ENCODE results near the gene FNIP2. TPM values are rescaled to one million over a fixed set of nuclear protein-coding genes. Genes with fewer than 3 reads are reported as not detected.

Gene FNIP2
- total RNA-seq, 1 experiment from 2014 or later: 15.8 TPM

- no peak for TF ChIP-seq CTCF (IDR thresholded peaks at IDR 0.05; ENCODE audit: insufficient read depth in 1 of 2, low read depth in 1 of 2, low read length in 1 of 2, severe bottlenecking in 1 of 2, unreplicated experiment in 1 of 2)
- BruUV-seq (replicated peaks): no TSS peak
- no peak overlapping the region for H3K27ac Mint-ChIP-seq (ENCODE audit: unreplicated experiment)
- Histone ChIP-seq H3K27me3 (replicated peaks; ENCODE audit: control insufficient read depth, insufficient read depth, low read length) (no peaks in the 10 kb centered on the region), H3K4me3 (ENCODE audit: low read depth, low read length) (no peak overlapping the region), H3K36me3 (ENCODE audit: control insufficient read depth, insufficient read depth, low read length) (no peaks in the 10 kb centered on the region), H3K9me3 (no peaks in the 10 kb centered on the region), H3K4me1 (peaks cover 19% of the 10 kb centered on the region)
- POLR2A ChIA-PET: no interaction called here
- H3K4me3 Mint-ChIP-seq (ENCODE audit: unreplicated experiment): no peak overlapping the region
- H3K36me3 Mint-ChIP-seq (ENCODE audit: insufficient read depth, unreplicated experiment): no peaks in the 10 kb centered on the region
- no peaks in the 10 kb centered on the region for H3K9me3 Mint-ChIP-seq (ENCODE audit: unreplicated experiment)
- intact Hi-C loops (cut with micrococcal nuclease; ENCODE audit: unreplicated experiment): loop anchor here (5.0 kb wide), 1 partner anchor 36 kb away; no protein-coding TSS in a partner anchor
- CTCF ChIA-PET: no interaction called here
- DNase-seq: no peak
- H3K4me1 Mint-ChIP-seq (ENCODE audit: low read depth, unreplicated experiment): peaks cover 22% of the 10 kb centered on the region
- H3K27me3 Mint-ChIP-seq (ENCODE audit: insufficient read depth, unreplicated experiment): peaks cover 9% of the 10 kb centered on the region
Observed at GRCh38 chr4:158801066-158801465, 32.2 kb downstream of the FNIP2 start.

- Mint-ChIP-seq H3K9me3 (ENCODE audit: unreplicated experiment) (no peaks in the 10 kb centered on the region), H3K27me3 (ENCODE audit: insufficient read depth, unreplicated experiment) (peaks cover 10% of the 10 kb centered on the region), H3K4me3 (ENCODE audit: unreplicated experiment) (no peak overlapping the region), H3K27ac (ENCODE audit: unreplicated experiment) (no peak overlapping the region), H3K4me1 (ENCODE audit: low read depth, unreplicated experiment) (peaks cover 24% of the 10 kb centered on the region), H3K36me3 (ENCODE audit: insufficient read depth, unreplicated experiment) (no peaks in the 10 kb centered on the region)
- Histone ChIP-seq H3K9me3 (no peaks in the 10 kb centered on the region), H3K4me1 (peaks cover 19% of the 10 kb centered on the region), H3K36me3 (ENCODE audit: control insufficient read depth, insufficient read depth, low read length) (no peaks in the 10 kb centered on the region), H3K27me3 (replicated peaks; ENCODE audit: control insufficient read depth, insufficient read depth, low read length) (no peaks in the 10 kb centered on the region), H3K4me3 (ENCODE audit: low read depth, low read length) (no peak overlapping the region)
- DNase-seq: no peak
- no peak for TF ChIP-seq CTCF (IDR thresholded peaks at IDR 0.05; ENCODE audit: insufficient read depth in 1 of 2, low read depth in 1 of 2, low read length in 1 of 2, severe bottlenecking in 1 of 2, unreplicated experiment in 1 of 2)
- intact Hi-C loops (cut with micrococcal nuclease; ENCODE audit: unreplicated experiment): loop anchor here (5.0 kb wide), 1 partner anchor 36 kb away; no protein-coding TSS in a partner anchor
- CTCF ChIA-PET: no interaction called here
- POLR2A ChIA-PET: no interaction called here
- no TSS peak for BruUV-seq (replicated peaks)
Observed at GRCh38 chr4:158801677-158802076, 32.9 kb downstream of the FNIP2 start.

- DNase-seq: no peak
- BruUV-seq (replicated peaks): no TSS peak
- Mint-ChIP-seq H3K36me3 (ENCODE audit: insufficient read depth, unreplicated experiment) (no peaks in the 10 kb centered on the region), H3K27ac (ENCODE audit: unreplicated experiment) (no peak overlapping the region), H3K27me3 (ENCODE audit: insufficient read depth, unreplicated experiment) (peaks cover 10% of the 10 kb centered on the region), H3K4me1 (ENCODE audit: low read depth, unreplicated experiment) (peaks cover 31% of the 10 kb centered on the region), H3K9me3 (ENCODE audit: unreplicated experiment) (no peaks in the 10 kb centered on the region), H3K4me3 (ENCODE audit: unreplicated experiment) (no peak overlapping the region)
- ChIA-PET POLR2A (no interaction called here), CTCF (no interaction called here)
- intact Hi-C loops (cut with micrococcal nuclease; ENCODE audit: unreplicated experiment): loop anchor here (5.0 kb wide), 1 partner anchor 34 kb away; no protein-coding TSS in a partner anchor
- Histone ChIP-seq H3K4me3 (ENCODE audit: low read depth, low read length) (no peak overlapping the region), H3K4me1 (peaks cover 19% of the 10 kb centered on the region), H3K9me3 (no peaks in the 10 kb centered on the region), H3K36me3 (ENCODE audit: control insufficient read depth, insufficient read depth, low read length) (no peaks in the 10 kb centered on the region), H3K27me3 (replicated peaks; ENCODE audit: control insufficient read depth, insufficient read depth, low read length) (no peaks in the 10 kb centered on the region)
- TF ChIP-seq CTCF (IDR thresholded peaks at IDR 0.05; ENCODE audit: insufficient read depth in 1 of 2, low read depth in 1 of 2, low read length in 1 of 2, severe bottlenecking in 1 of 2, unreplicated experiment in 1 of 2): no peak
Observed at GRCh38 chr4:158802914-158803313, 34.1 kb downstream of the FNIP2 start.

Data from Caco-2 (cell line).